CD4-positive, CD25-positive, alpha-beta regulatory T cell (primary cell): Measurements from ENCODE around the gene THAP5. TPM values are rescaled to one million over a fixed set of nuclear protein-coding genes. Genes with fewer than 3 reads are reported as not detected.

ENCODE experiments used
- ATAC-seq, 2 donors: fragments of 150-1000 bp; cut with Tn5 transposase; one replicate each; pipeline ENCODE4 v1.10.0; 2021; ENCODE audit warnings: low read depth in 2 of 2, moderate number of reproducible peaks in 2 of 2, moderate library complexity in 1 of 2
- DNase-seq, 3 donors: peaks; one replicate each; pipeline versions ENCODE4 v3.0.0 to v3.0.0-alpha.2; 2012 to 2022; ENCODE audit warnings: mixed read lengths in 1 of 3
- H3K27ac ChIP-seq: one replicate; pipeline ENCODE4 v1.7.0; 2013; ENCODE audit warnings: mild to moderate bottlenecking, low read length; ENCODE audit not compliant: insufficient read depth, poor library complexity, severe bottlenecking
- H3K27me3 ChIP-seq: one replicate; pipeline ENCODE4 v1.7.0; 2013; ENCODE audit warnings: low read length; ENCODE audit not compliant: control insufficient read depth, insufficient read depth
- H3K36me3 ChIP-seq: one replicate; pipeline ENCODE4 v1.7.0; 2013; ENCODE audit warnings: mild to moderate bottlenecking, low read length, moderate library complexity; ENCODE audit not compliant: control insufficient read depth, insufficient read depth
- H3K4me1 ChIP-seq: 2 replicates; pipeline ENCODE4 v1.7.0; 2013; ENCODE audit warnings: mild to moderate bottlenecking, low read length; ENCODE audit not compliant: insufficient read depth, control insufficient read depth, poor library complexity, severe bottlenecking
- H3K4me3 ChIP-seq: one replicate; pipeline ENCODE4 v1.7.0; 2013; ENCODE audit warnings: low read depth, mild to moderate bottlenecking, low read length, moderate library complexity
- H3K9me3 ChIP-seq, 2 experiments: 1 replicate in 1 of 2; 2 replicates in 1 of 2; pipeline ENCODE4 v1.7.0; 2013; ENCODE audit warnings: low read length in 2 of 2, mild to moderate bottlenecking in 1 of 2, moderate library complexity in 1 of 2; ENCODE audit not compliant: control insufficient read depth in 2 of 2
- H3K27ac Mint-ChIP-seq, 3 donors: one replicate each; pipeline ENCODE4 v1.8.0; 2020 to 2022; ENCODE audit warnings: mild to moderate bottlenecking in 3 of 3, mixed read lengths in 3 of 3, moderate library complexity in 2 of 3
- H3K27me3 Mint-ChIP-seq: one replicate; pipeline ENCODE4 v1.8.0; 2022; ENCODE audit warnings: mild to moderate bottlenecking, mixed read lengths
- H3K36me3 Mint-ChIP-seq: one replicate; pipeline ENCODE4 v1.8.0; 2020; ENCODE audit warnings: mixed read lengths
- H3K4me1 Mint-ChIP-seq, 4 donors: one replicate each; pipeline ENCODE4 v1.8.0; 2020 to 2022; ENCODE audit warnings: mixed read lengths in 4 of 4, mild to moderate bottlenecking in 1 of 4
- H3K4me3 Mint-ChIP-seq, 4 donors: one replicate each; pipeline ENCODE4 v1.8.0; 2020 to 2022; ENCODE audit warnings: mild to moderate bottlenecking in 4 of 4, mixed read lengths in 4 of 4, moderate library complexity in 3 of 4
- H3K9me3 Mint-ChIP-seq, 7 donors: one replicate each; pipeline ENCODE4 v1.8.0; 2020 to 2022; ENCODE audit warnings: mixed read lengths in 7 of 7, mild to moderate bottlenecking in 3 of 7, moderate library complexity in 2 of 7
- polyA plus RNA-seq, 4 donors: library from polyadenylated mRNA; unstranded; fragments of 300-500 nt; fragmentation: Illumina TruSeq; gene quantifications; one replicate each; pipeline ENCODE4 v1.2.3, GENCODE V29; 2021
- total RNA-seq: library from RNA; stranded (reverse); gene quantifications from one replicate; pipeline ENCODE4 v1.2.3, GENCODE V29; 2022

The THAP5 gene
- total and polyA plus RNA-seq, 5 donors from 2014 or later: 11.3 to 33.7 (median 20.2) TPM

DNA sequence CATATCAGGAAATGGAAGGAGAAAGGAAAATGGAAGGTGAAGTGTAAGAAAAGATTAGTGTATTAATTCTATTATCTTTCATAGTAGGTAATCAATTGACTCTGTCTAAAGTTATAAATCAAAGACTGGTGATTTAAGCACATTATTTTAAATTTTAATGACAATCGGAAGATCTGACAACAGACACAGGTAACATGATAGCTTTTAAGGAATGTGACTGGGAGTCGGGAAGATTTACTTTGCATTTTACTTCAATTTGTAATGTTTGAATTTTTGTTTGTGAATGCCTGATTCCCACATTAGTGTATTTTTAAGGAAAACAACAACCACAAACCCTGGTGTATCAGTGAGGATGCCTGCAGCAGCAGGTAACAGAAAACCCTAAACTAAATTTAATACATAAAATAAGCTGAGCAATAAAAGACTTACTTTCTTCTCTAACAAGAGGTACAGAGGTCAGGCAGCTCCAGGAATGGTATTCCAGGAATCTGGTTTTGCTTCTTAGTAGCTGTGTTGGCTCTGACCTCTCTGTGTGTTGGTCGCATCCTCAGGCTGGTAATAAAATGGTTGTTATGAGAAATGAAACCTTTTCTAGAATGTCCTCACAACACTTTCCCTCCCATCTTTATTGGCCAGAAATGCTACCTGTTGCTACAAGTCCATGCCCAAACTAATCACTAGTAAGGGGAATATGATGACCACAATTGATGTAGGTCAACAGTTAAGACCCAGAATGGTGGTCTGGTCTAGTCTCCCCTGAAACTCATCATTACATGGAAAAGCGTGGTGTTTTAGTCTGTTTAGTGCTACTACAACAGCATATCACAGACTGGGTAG, 12.4 kb upstream of the THAP5 start:
- no peaks in the 10 kb centered on the region for H3K27me3 ChIP-seq
- H3K36me3 ChIP-seq: peaks cover 17% of the 10 kb centered on the region
- no peaks in the 10 kb centered on the region for H3K4me1 ChIP-seq
- peaks cover 0 to 5% of the 10 kb centered on the region in 2 experiments for H3K9me3 ChIP-seq
- no peak overlapping the region for H3K27ac Mint-ChIP-seq
- peaks cover 9% of the 10 kb centered on the region for H3K36me3 Mint-ChIP-seq
- H3K27ac ChIP-seq: no peak overlapping the region
- no peak overlapping the region for H3K4me3 ChIP-seq
- DNase-seq (no peak), ATAC-seq (no peak)
- no peak overlapping the region for H3K4me3 Mint-ChIP-seq
- peaks cover 11% of the 10 kb centered on the region for H3K27me3 Mint-ChIP-seq
- peaks cover 0 to 14% (median under 1%) of the 10 kb centered on the region in 4 donors for H3K4me1 Mint-ChIP-seq
- H3K9me3 Mint-ChIP-seq: peaks cover 0 to 7% (median under 1%) of the 10 kb centered on the region in 7 donors

DNA sequence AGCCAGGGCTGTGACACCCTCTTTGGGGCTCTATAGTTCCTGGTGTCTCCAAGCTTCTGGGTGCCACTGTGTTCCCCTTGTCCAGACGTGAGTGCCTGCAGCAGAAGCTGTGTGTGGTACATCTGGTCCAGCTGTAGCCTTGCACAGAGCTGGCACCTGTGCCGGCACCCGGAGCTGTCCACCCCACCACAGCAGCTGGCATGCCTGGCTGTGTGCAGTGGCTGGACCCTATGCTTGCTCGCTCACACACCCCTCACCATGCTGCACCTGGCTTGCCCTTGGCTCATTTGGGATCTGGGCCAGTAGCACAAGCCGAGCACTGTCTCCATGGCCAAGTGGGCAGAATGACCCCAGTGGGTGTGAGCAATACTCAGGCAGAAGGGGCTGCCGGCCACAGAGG, 10.8 kb upstream of the THAP5 start:
- no peaks in the 10 kb centered on the region for H3K4me1 ChIP-seq
- H3K4me3 ChIP-seq: no peak overlapping the region
- peaks cover 0 to 5% of the 10 kb centered on the region in 2 experiments for H3K9me3 ChIP-seq
- Mint-ChIP-seq H3K27me3 (no peaks in the 10 kb centered on the region), H3K27ac (no peak overlapping the region), H3K9me3 (peaks cover 0 to 7% (median 1%) of the 10 kb centered on the region in 7 donors), H3K4me3 (no peak overlapping the region), H3K36me3 (peaks cover 19% of the 10 kb centered on the region), H3K4me1 (peaks cover 2 to 20% (median 6%) of the 10 kb centered on the region in 4 donors)
- no peak overlapping the region for H3K27ac ChIP-seq
- H3K36me3 ChIP-seq: peaks cover 17% of the 10 kb centered on the region
- DNase-seq: no peak
- no peaks in the 10 kb centered on the region for H3K27me3 ChIP-seq
- ATAC-seq: no peak

DNA sequence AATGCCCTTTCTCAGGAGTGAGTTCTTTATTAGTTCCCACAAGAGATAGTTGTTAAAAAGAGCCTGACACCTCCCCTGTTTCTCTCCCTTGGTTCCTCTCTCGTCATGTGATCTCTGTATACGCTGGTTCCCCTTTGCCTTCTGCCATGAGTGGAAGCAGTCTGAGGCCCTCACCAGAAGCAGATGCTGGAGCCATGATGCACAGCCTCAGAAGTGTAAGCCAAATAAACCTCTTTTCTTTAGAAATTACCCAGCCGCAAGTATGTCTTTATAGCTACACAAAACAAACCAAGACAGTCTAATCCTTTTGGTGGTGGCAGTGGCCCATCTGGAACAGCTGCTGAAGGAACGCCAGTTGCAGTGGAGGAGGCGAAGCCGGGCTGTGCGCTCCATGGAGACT, 9.4 kb upstream of the THAP5 start:
- no peaks in the 10 kb centered on the region for H3K27me3 Mint-ChIP-seq
- no peaks in the 10 kb centered on the region for H3K27me3 ChIP-seq
- DNase-seq: no peak
- no peak for ATAC-seq
- peaks cover 0 to 5% of the 10 kb centered on the region in 2 experiments for H3K9me3 ChIP-seq
- no peak overlapping the region for H3K4me3 Mint-ChIP-seq
- peaks cover 23% of the 10 kb centered on the region for H3K36me3 ChIP-seq
- no peaks in the 10 kb centered on the region for H3K4me1 ChIP-seq
- peaks cover 19% of the 10 kb centered on the region for H3K36me3 Mint-ChIP-seq
- no peak overlapping the region for H3K4me3 ChIP-seq
- no peak overlapping the region for H3K27ac Mint-ChIP-seq
- H3K27ac ChIP-seq: no peak overlapping the region
- H3K9me3 Mint-ChIP-seq: peaks cover 0 to 7% (median 1%) of the 10 kb centered on the region in 7 donors
- H3K4me1 Mint-ChIP-seq: peaks cover 6 to 23% (median 9%) of the 10 kb centered on the region in 4 donors

DNA sequence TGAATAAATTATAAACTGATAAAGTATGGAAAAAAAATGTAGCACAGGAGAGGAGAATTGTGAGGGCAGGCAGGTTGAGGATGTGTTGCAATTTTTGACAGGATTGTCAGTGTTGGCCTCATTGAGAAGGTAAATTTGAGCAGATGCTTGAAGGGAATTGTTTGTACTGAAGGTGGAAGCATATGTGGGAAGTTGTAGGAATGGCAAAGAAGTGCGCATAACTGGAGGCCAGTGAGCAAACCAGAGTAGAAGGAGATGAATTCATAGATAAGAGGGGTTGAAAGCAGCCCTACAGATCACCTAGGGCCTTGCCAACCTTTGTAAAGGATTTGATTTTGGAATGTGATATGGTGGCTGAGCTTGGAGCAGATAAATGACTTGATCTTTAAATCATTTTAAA, 6.6 kb upstream of the THAP5 start:
- peaks cover 0 to 5% of the 10 kb centered on the region in 2 experiments for H3K9me3 ChIP-seq
- Mint-ChIP-seq H3K36me3 (peaks cover 29% of the 10 kb centered on the region), H3K27ac (no peak overlapping the region), H3K27me3 (no peaks in the 10 kb centered on the region), H3K4me3 (peak overlapping the region in 1 of 4 donors; percentile 55), H3K9me3 (peaks cover 0 to 4% (median 1%) of the 10 kb centered on the region in 7 donors), H3K4me1 (peaks cover 23 to 32% (median 29%) of the 10 kb centered on the region in 4 donors)
- ATAC-seq (no peak), DNase-seq (no peak)
- peaks cover 12% of the 10 kb centered on the region for H3K4me1 ChIP-seq
- peaks cover 33% of the 10 kb centered on the region for H3K36me3 ChIP-seq
- H3K27me3 ChIP-seq: no peaks in the 10 kb centered on the region
- H3K27ac ChIP-seq: no peak overlapping the region
- H3K4me3 ChIP-seq: no peak overlapping the region

DNA sequence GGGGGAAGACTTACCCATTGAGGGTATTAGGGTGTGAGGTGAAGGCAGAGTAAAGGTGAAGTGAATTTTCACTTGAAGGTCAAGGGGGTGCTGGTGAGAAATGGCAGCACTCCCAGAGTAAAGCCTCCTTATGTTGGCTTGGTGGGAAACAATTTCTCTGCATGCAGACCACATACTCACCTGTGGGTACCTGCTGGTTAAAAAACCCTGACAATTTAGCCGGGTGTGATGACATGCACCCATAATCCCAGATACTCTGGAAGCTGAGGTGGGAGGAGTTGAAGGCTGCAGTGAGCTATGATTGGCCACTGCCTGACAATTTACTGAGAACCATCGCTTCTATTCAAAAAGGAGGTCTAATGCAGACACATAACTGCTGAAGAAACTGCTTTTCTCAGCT, 5.7 kb upstream of the THAP5 start:
- DNase-seq (no peak), ATAC-seq (no peak)
- H3K4me1 Mint-ChIP-seq: peaks cover 28 to 37% (median 34%) of the 10 kb centered on the region in 4 donors
- no peaks in the 10 kb centered on the region for H3K27me3 ChIP-seq
- H3K9me3 Mint-ChIP-seq: peaks cover 0 to 4% (median 1%) of the 10 kb centered on the region in 7 donors
- peaks cover 19% of the 10 kb centered on the region for H3K4me1 ChIP-seq
- peaks cover 0 to 5% of the 10 kb centered on the region in 2 experiments for H3K9me3 ChIP-seq
- H3K27ac ChIP-seq: no peak overlapping the region
- H3K36me3 ChIP-seq: peaks cover 33% of the 10 kb centered on the region
- H3K27me3 Mint-ChIP-seq: no peaks in the 10 kb centered on the region
- peaks cover 29% of the 10 kb centered on the region for H3K36me3 Mint-ChIP-seq
- H3K27ac Mint-ChIP-seq: no peak overlapping the region
- no peak overlapping the region for H3K4me3 ChIP-seq
- H3K4me3 Mint-ChIP-seq: peak overlapping the region in 1 of 4 donors; percentile 19

DNA sequence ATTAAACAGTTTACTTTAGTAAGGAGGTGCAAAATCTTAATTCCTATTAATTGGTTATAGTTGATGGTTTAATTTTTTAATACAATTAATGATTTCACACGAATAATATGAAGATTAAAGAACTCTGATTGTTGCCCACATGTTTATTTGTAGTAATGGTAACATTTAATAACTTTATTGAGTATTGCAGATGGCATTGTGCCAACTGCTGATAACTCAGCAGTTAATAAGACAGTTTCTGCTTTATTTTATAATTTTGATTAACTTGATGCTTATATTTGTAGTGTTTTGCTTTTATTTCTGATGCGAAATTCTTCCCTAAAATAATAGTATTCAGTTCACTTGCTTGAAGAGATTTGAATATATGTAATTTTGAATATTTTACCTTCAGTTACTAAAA, 3.0 kb upstream of the THAP5 start:
- H3K4me3 ChIP-seq: no peak overlapping the region
- Mint-ChIP-seq H3K9me3 (peaks cover 0 to 5% (median 0%) of the 10 kb centered on the region in 7 donors), H3K4me3 (peak overlapping the region in 1 of 4 donors; percentile 10), H3K27ac (no peak overlapping the region), H3K4me1 (peaks cover 26 to 62% (median 45%) of the 10 kb centered on the region in 4 donors), H3K27me3 (peaks cover 7% of the 10 kb centered on the region), H3K36me3 (peaks cover 22% of the 10 kb centered on the region)
- no peaks in the 10 kb centered on the region for H3K9me3 ChIP-seq
- ATAC-seq (no peak), DNase-seq (no peak)
- no peaks in the 10 kb centered on the region for H3K27me3 ChIP-seq
- peaks cover 38% of the 10 kb centered on the region for H3K4me1 ChIP-seq
- no peak overlapping the region for H3K27ac ChIP-seq
- H3K36me3 ChIP-seq: peaks cover 16% of the 10 kb centered on the region

DNA sequence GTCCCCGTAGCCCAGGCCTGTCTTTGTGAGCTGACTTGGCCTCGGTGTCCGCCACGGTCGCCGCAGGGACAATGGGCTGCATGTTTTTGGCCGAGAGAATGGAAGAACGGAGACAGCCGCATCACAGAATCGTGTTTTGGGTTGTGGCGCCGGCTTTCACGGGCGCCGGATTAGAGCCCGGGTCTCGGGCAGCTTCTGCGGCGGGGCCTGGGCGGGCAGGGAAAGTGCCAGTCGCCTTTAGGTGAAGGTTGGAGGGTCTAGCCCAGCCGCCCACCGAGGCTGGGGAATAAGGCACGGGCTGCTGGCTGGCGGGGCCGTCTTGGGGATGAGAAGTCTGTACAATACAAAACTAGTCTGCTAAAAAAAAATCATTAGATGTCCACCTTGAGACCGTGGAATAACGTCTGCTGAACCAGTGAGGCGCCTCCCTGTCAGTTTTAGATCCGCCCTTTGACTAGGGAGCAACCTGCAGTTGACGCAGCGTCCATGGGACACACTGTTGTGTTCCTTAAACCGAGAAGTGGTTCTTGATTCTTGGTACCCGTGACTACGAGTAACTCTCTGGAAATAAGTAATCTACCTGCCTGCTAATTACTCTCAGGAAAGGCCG, 745 bp upstream of the THAP5 start:
- H3K27ac ChIP-seq: peak overlapping the region; percentile 100
- Mint-ChIP-seq H3K27ac (peak overlapping the region; percentile 98 to 100 (median 100)), H3K4me3 (peak overlapping the region; percentile 96 to 99 (median 96)), H3K36me3 (peaks cover 18% of the 10 kb centered on the region), H3K27me3 (peaks cover 7% of the 10 kb centered on the region), H3K9me3 (peaks cover 0 to 6% (median 0%) of the 10 kb centered on the region in 7 donors), H3K4me1 (peaks cover 24 to 71% (median 44%) of the 10 kb centered on the region in 4 donors)
- H3K4me1 ChIP-seq: peaks cover 40% of the 10 kb centered on the region
- H3K9me3 ChIP-seq: no peaks in the 10 kb centered on the region
- peaks cover 24% of the 10 kb centered on the region for H3K36me3 ChIP-seq
- DNase-seq (peak in 2 of 3 donors; percentile 25 to 70), ATAC-seq (no peak)
- no peaks in the 10 kb centered on the region for H3K27me3 ChIP-seq
- H3K4me3 ChIP-seq: peak overlapping the region; percentile 89
